HEK293 (cell line): ENCODE measurements around the gene ST7L.

Experiments
- CTCF ChIA-PET: fragments of 350-600 bp; formaldehyde crosslinking; extraction: SDS; loops from one replicate; lab custom pipeline; 2021; ENCODE audit warnings: antibody characterized with exemption; lab: Yijun Ruan, JAX
- POLR2A ChIA-PET: fragments of 300-600 bp; formaldehyde crosslinking; extraction: SDS; loops from one replicate; lab custom pipeline; 2020; ENCODE audit warnings: antibody characterized with exemption, inconsistent platforms; lab: Yijun Ruan, JAX
- H3K27ac ChIP-seq: fragments of 200-500 bp; sonication (Bioruptor generic); 2 replicates; pipeline ENCODE4 v1.5.1; 2014; ENCODE audit warnings: low read depth, low read length, control low read depth, inconsistent platforms; ENCODE audit errors: extremely low read depth
- H3K36me3 ChIP-seq, 2 experiments: fragments of 200-500 bp in 1 of 2; sonication (Bioruptor generic) in 1 of 2; 1 replicate in 1 of 2; 2 replicates in 1 of 2; pipeline ENCODE4 v1.5.1; 2014 to 2017; ENCODE audit warnings: inconsistent platforms in 2 of 2, low read length in 2 of 2; ENCODE audit not compliant: control insufficient read depth in 2 of 2, insufficient read depth in 1 of 2
- H3K4me1 ChIP-seq: fragments of 200-500 bp; sonication (Bioruptor generic); 2 replicates; pipeline ENCODE4 v1.5.1; 2014; ENCODE audit warnings: mild to moderate bottlenecking, low read length, inconsistent platforms; ENCODE audit not compliant: control insufficient read depth, insufficient read depth
- H3K4me3 ChIP-seq: 2 replicates; pipeline ENCODE4 v1.5.1; 2011; ENCODE audit warnings: low read depth, mild to moderate bottlenecking, control low read depth, low read length, moderate library complexity
- H3K9me3 ChIP-seq: fragments of 200-500 bp; sonication (Bioruptor generic); 2 replicates; pipeline ENCODE4 v1.5.1; 2014; ENCODE audit warnings: low read depth, low read length, inconsistent platforms; ENCODE audit not compliant: control insufficient read depth, insufficient read depth
- MYNN ChIP-seq: fragments of 450-650 bp; formaldehyde crosslinking; IDR thresholded peaks from 2 replicates; pipeline ENCODE4 v1.5.1; 2016; ENCODE audit warnings: missing biosample characterization, missing genetic modification characterization, borderline replicate concordance
- PRDM1 ChIP-seq: fragments of 450-650 bp; formaldehyde crosslinking; IDR thresholded peaks from 2 replicates; pipeline ENCODE4; 2016; ENCODE audit warnings: missing biosample characterization, missing genetic modification characterization
- WT1 ChIP-seq: fragments of 450-650 bp; formaldehyde crosslinking; IDR thresholded peaks from 2 replicates; pipeline ENCODE4 v1.5.1; 2016; ENCODE audit warnings: missing biosample characterization, missing genetic modification characterization
- ZFP37 ChIP-seq: fragments of 450-650 bp; formaldehyde crosslinking; IDR thresholded peaks from 2 replicates; pipeline ENCODE4 v1.5.1; 2016; ENCODE audit warnings: missing biosample characterization, missing genetic modification characterization
- ZNF132 ChIP-seq: fragments of 450-650 bp; formaldehyde crosslinking; IDR thresholded peaks from 2 replicates; pipeline ENCODE4 v1.5.1; 2017; ENCODE audit warnings: missing biosample characterization, missing genetic modification characterization, borderline replicate concordance
- ZNF138 ChIP-seq: fragments of 450-650 bp; formaldehyde crosslinking; IDR thresholded peaks from 2 replicates; pipeline ENCODE4 v1.5.1; 2016; ENCODE audit warnings: missing biosample characterization, missing genetic modification characterization, borderline replicate concordance
- ZNF16 ChIP-seq: fragments of 450-650 bp; formaldehyde crosslinking; IDR thresholded peaks from 2 replicates; pipeline ENCODE4 v1.5.1; 2016; ENCODE audit warnings: low read depth, missing biosample characterization, missing genetic modification characterization
- ZNF221 ChIP-seq: fragments of 450-650 bp; formaldehyde crosslinking; IDR thresholded peaks from 2 replicates; pipeline ENCODE4 v1.5.1; 2017; ENCODE audit warnings: missing biosample characterization, missing genetic modification characterization, borderline replicate concordance
- ZNF292 ChIP-seq: fragments of 450-650 bp; formaldehyde crosslinking; IDR thresholded peaks from 2 replicates; pipeline ENCODE4 v1.5.1; 2016; ENCODE audit warnings: low read depth, missing biosample characterization, missing genetic modification characterization, borderline replicate concordance
- ZNF302 ChIP-seq: fragments of 450-650 bp; formaldehyde crosslinking; IDR thresholded peaks from 2 replicates; pipeline ENCODE4 v1.5.1; 2016; ENCODE audit warnings: missing biosample characterization, missing genetic modification characterization, low read depth
- ZNF354C ChIP-seq: fragments of 450-650 bp; formaldehyde crosslinking; IDR thresholded peaks from 2 replicates; pipeline ENCODE4 v1.5.1; 2016; ENCODE audit warnings: missing biosample characterization, missing genetic modification characterization, low read depth, borderline replicate concordance
- ZNF366 ChIP-seq: fragments of 450-650 bp; formaldehyde crosslinking; conservative IDR thresholded peaks from 2 replicates; pipeline ENCODE4 v1.5.1; 2016; ENCODE audit warnings: missing biosample characterization, missing genetic modification characterization
- ZNF654 ChIP-seq: fragments of 450-650 bp; formaldehyde crosslinking; IDR thresholded peaks from 2 replicates; pipeline ENCODE4 v1.5.1; 2016; ENCODE audit warnings: low read depth, missing biosample characterization, missing genetic modification characterization
- ZNF692 ChIP-seq: fragments of 450-650 bp; formaldehyde crosslinking; IDR thresholded peaks from 2 replicates; pipeline ENCODE4 v1.5.1; 2016; ENCODE audit warnings: missing biosample characterization, missing genetic modification characterization
- ZNF776 ChIP-seq: fragments of 450-650 bp; formaldehyde crosslinking; IDR thresholded peaks from 2 replicates; pipeline ENCODE4 v1.5.0; 2017; ENCODE audit warnings: missing biosample characterization, missing genetic modification characterization, borderline replicate concordance
- ZNF843 ChIP-seq: fragments of 450-650 bp; formaldehyde crosslinking; IDR thresholded peaks from 2 replicates; pipeline ENCODE4 v1.5.1; 2016; ENCODE audit warnings: missing biosample characterization, missing genetic modification characterization
- ZSCAN30 ChIP-seq: fragments of 450-650 bp; IDR thresholded peaks from 2 replicates; pipeline ENCODE4 v1.5.1; 2018; ENCODE audit warnings: missing biosample characterization, mild to moderate bottlenecking, missing genetic modification characterization, moderate library complexity
- TF ChIP-seq, protein P1 (sequence below): fragments of 450-650 bp; formaldehyde crosslinking; IDR thresholded peaks from 2 replicates; pipeline ENCODE4 v1.5.1; 2017; ENCODE audit warnings: missing biosample characterization, missing genetic modification characterization
- TF ChIP-seq, protein P2 (sequence below): fragments of 450-650 bp; formaldehyde crosslinking; IDR thresholded peaks from 2 replicates; pipeline ENCODE4 v1.5.1; 2016; ENCODE audit warnings: missing biosample characterization, missing genetic modification characterization
- TF ChIP-seq, protein P3 (sequence below): fragments of 450-650 bp; formaldehyde crosslinking; IDR thresholded peaks from 2 replicates; pipeline ENCODE4 v1.5.1; 2016; ENCODE audit warnings: missing biosample characterization, missing genetic modification characterization
- TF ChIP-seq, protein P4 (sequence below): fragments of 450-650 bp; formaldehyde crosslinking; IDR thresholded peaks from 2 replicates; pipeline ENCODE4 v1.5.1; 2016; ENCODE audit warnings: missing biosample characterization, missing genetic modification characterization
- TF ChIP-seq, protein P5 (sequence below): fragments of 450-650 bp; formaldehyde crosslinking; IDR thresholded peaks from 2 replicates; pipeline ENCODE4 v1.5.1; 2016; ENCODE audit warnings: missing biosample characterization, missing genetic modification characterization

Gene ST7L

GRCh38 chr1:112581586-112582192 is 37.3 kb downstream of the ST7L start:
- CTCF ChIA-PET, result no interaction called here
- H3K9me3 ChIP-seq, result no peaks in the 10 kb centered on the region
- H3K4me1 ChIP-seq, result no peaks in the 10 kb centered on the region
- peaks cover 13 to 33% of the 10 kb centered on the region in 2 experiments; a peak in 2 of 3 replicates for H3K36me3 ChIP-seq
- H3K4me3 ChIP-seq, result no peak overlapping the region
- H3K27ac ChIP-seq, result no peak overlapping the region
- POLR2A ChIA-PET, result no interaction called here
- no peak for TF ChIP-seq ZNF138
- peak; percentile 60; the same call in 1 of the 2 replicates for TF ChIP-seq PRDM1 (tag by site-specific recombination)

- Histone ChIP-seq H3K4me3 (no peak overlapping the region), H3K9me3 (no peaks in the 10 kb centered on the region), H3K4me1 (no peaks in the 10 kb centered on the region), H3K27ac (no peak overlapping the region), H3K36me3 (peaks cover 11 to 50% of the 10 kb centered on the region in 2 experiments; a peak in 2 of 3 replicates)
- ChIA-PET POLR2A (no interaction called here), CTCF (no interaction called here)
- TF ChIP-seq, protein P1, sequence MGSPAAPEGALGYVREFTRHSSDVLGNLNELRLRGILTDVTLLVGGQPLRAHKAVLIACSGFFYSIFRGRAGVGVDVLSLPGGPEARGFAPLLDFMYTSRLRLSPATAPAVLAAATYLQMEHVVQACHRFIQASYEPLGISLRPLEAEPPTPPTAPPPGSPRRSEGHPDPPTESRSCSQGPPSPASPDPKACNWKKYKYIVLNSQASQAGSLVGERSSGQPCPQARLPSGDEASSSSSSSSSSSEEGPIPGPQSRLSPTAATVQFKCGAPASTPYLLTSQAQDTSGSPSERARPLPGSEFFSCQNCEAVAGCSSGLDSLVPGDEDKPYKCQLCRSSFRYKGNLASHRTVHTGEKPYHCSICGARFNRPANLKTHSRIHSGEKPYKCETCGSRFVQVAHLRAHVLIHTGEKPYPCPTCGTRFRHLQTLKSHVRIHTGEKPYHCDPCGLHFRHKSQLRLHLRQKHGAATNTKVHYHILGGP (tag by site-specific recombination), result no peak
- TF ChIP-seq ZSCAN30 (no peak), ZNF132 (tag by site-specific recombination) (no peak), ZFP37 (tag by site-specific recombination) (no peak), ZNF692 (tag by site-specific recombination) (no peak), ZNF776 (tag by site-specific recombination) (no peak), ZNF302 (tag by site-specific recombination) (no peak), ZNF221 (no peak), ZNF292 (no peak), ZNF366 (no peak), ZNF354C (tag by site-specific recombination) (no peak), ZNF843 (tag by site-specific recombination) (no peak), ZNF654 (no peak), ZNF16 (tag by site-specific recombination) (no peak), MYNN (tag by site-specific recombination) (no peak), WT1 (tag by site-specific recombination) (no peak)
- TF ChIP-seq, protein P2, sequence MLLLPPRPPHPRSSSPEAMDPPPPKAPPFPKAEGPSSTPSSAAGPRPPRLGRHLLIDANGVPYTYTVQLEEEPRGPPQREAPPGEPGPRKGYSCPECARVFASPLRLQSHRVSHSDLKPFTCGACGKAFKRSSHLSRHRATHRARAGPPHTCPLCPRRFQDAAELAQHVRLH (tag by site-specific recombination), result no peak
- TF ChIP-seq, protein P3, sequence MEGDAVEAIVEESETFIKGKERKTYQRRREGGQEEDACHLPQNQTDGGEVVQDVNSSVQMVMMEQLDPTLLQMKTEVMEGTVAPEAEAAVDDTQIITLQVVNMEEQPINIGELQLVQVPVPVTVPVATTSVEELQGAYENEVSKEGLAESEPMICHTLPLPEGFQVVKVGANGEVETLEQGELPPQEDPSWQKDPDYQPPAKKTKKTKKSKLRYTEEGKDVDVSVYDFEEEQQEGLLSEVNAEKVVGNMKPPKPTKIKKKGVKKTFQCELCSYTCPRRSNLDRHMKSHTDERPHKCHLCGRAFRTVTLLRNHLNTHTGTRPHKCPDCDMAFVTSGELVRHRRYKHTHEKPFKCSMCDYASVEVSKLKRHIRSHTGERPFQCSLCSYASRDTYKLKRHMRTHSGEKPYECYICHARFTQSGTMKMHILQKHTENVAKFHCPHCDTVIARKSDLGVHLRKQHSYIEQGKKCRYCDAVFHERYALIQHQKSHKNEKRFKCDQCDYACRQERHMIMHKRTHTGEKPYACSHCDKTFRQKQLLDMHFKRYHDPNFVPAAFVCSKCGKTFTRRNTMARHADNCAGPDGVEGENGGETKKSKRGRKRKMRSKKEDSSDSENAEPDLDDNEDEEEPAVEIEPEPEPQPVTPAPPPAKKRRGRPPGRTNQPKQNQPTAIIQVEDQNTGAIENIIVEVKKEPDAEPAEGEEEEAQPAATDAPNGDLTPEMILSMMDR (tag by site-specific recombination), result no peak
- TF ChIP-seq, protein P4, sequence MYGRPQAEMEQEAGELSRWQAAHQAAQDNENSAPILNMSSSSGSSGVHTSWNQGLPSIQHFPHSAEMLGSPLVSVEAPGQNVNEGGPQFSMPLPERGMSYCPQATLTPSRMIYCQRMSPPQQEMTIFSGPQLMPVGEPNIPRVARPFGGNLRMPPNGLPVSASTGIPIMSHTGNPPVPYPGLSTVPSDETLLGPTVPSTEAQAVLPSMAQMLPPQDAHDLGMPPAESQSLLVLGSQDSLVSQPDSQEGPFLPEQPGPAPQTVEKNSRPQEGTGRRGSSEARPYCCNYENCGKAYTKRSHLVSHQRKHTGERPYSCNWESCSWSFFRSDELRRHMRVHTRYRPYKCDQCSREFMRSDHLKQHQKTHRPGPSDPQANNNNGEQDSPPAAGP (tag by site-specific recombination), result no peak
- TF ChIP-seq, protein P5, sequence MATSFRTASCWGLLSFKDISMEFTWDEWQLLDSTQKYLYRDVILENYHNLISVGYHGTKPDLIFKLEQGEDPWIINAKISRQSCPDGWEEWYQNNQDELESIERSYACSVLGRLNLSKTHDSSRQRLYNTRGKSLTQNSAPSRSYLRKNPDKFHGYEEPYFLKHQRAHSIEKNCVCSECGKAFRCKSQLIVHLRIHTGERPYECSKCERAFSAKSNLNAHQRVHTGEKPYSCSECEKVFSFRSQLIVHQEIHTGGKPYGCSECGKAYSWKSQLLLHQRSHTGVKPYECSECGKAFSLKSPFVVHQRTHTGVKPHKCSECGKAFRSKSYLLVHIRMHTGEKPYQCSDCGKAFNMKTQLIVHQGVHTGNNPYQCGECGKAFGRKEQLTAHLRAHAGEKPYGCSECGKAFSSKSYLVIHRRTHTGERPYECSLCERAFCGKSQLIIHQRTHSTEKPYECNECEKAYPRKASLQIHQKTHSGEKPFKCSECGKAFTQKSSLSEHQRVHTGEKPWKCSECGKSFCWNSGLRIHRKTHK, result no peak
Measured at GRCh38 chr1:112579801-112580510, 39.0 kb downstream of the ST7L start.
